ENCODE measurements around the gene CMTM7. TPM values are rescaled to one million over a fixed set of nuclear protein-coding genes. Genes with fewer than 3 reads are reported as not detected.
"Not testable (repeated sequence)": the region's sequence is repeated elsewhere in the genome, so short reads cannot be mapped to it uniquely, and the experiment has no call there.

The CMTM7 gene
- polyA plus RNA-seq, 3 donors = 46.2 to 50.4 (median 50.1) TPM

- not testable (repeated sequence) for DNase-seq (ENCODE audit: extremely low read depth in 1 of 11, low read depth in 9 of 11, low spot score in 4 of 11)
These were observed 73.1 kb downstream of the CMTM7 start for GRCh38 chr3:32464726-32465125.

GRCh38 chr3:32466808-32467207 lies 75.2 kb downstream of the CMTM7 start:
- DNase-seq (ENCODE audit: extremely low read depth in 1 of 11, low read depth in 9 of 11, low spot score in 4 of 11) = not testable (repeated sequence)

GRCh38 chr3:32467333-32468070 lies 75.8 kb downstream of the CMTM7 start:
- DNase-seq (ENCODE audit: extremely low read depth in 1 of 11, low read depth in 9 of 11, low spot score in 4 of 11) = peak; percentile 40 to 77 (median 64)

- no peak for DNase-seq (ENCODE audit: extremely low read depth in 1 of 11, low read depth in 9 of 11, low spot score in 4 of 11)
These were observed 77.7 kb downstream of the CMTM7 start for GRCh38 chr3:32469151-32469874.

- DNase-seq (ENCODE audit: extremely low read depth in 1 of 11, low read depth in 9 of 11, low spot score in 4 of 11) = no peak
These were observed 78.7 kb downstream of the CMTM7 start for GRCh38 chr3:32470362-32470761.

- DNase-seq (ENCODE audit: extremely low read depth in 1 of 11, low read depth in 9 of 11, low spot score in 4 of 11) = no peak
These were observed 79.6 kb downstream of the CMTM7 start for GRCh38 chr3:32471246-32471645.

GRCh38 chr3:32472151-32472550 lies 80.5 kb downstream of the CMTM7 start:
- not testable (repeated sequence) for DNase-seq (ENCODE audit: extremely low read depth in 1 of 11, low read depth in 9 of 11, low spot score in 4 of 11)

GRCh38 chr3:32474201-32474600 lies 82.5 kb downstream of the CMTM7 start:
- DNase-seq (ENCODE audit: extremely low read depth in 1 of 11, low read depth in 9 of 11, low spot score in 4 of 11) = no peak

GRCh38 chr3:32480604-32481003 lies 89.0 kb downstream of the CMTM7 start:
- no peak for DNase-seq (ENCODE audit: extremely low read depth in 1 of 11, low read depth in 9 of 11, low spot score in 4 of 11)

- no peak for DNase-seq (ENCODE audit: extremely low read depth in 1 of 11, low read depth in 9 of 11, low spot score in 4 of 11)
These were observed 90.4 kb downstream of the CMTM7 start for GRCh38 chr3:32481791-32482631.

GRCh38 chr3:32482693-32483092 lies 91.0 kb downstream of the CMTM7 start:
- no peak for DNase-seq (ENCODE audit: extremely low read depth in 1 of 11, low read depth in 9 of 11, low spot score in 4 of 11)

GRCh38 chr3:32483772-32484171 lies 92.1 kb downstream of the CMTM7 start:
- DNase-seq (ENCODE audit: extremely low read depth in 1 of 11, low read depth in 9 of 11, low spot score in 4 of 11) = no peak

- no peak for DNase-seq (ENCODE audit: extremely low read depth in 1 of 11, low read depth in 9 of 11, low spot score in 4 of 11)
These were observed 92.8 kb downstream of the CMTM7 start for GRCh38 chr3:32484436-32484835.

GRCh38 chr3:32487781-32488473 lies 96.3 kb downstream of the CMTM7 start:
- DNase-seq (ENCODE audit: extremely low read depth in 1 of 11, low read depth in 9 of 11, low spot score in 4 of 11) = no peak

GRCh38 chr3:32488474-32489008 lies 96.9 kb downstream of the CMTM7 start:
- DNase-seq (ENCODE audit: extremely low read depth in 1 of 11, low read depth in 9 of 11, low spot score in 4 of 11) = no peak

- DNase-seq (ENCODE audit: extremely low read depth in 1 of 11, low read depth in 9 of 11, low spot score in 4 of 11) = no peak
These were observed 101.2 kb downstream of the CMTM7 start for GRCh38 chr3:32492684-32493436.

- DNase-seq (ENCODE audit: extremely low read depth in 1 of 11, low read depth in 9 of 11, low spot score in 4 of 11) = no peak
These were observed 102.1 kb downstream of the CMTM7 start for GRCh38 chr3:32493437-32494414.

Measured in renal cortex interstitium (tissue), 11 donors.